Sigmoid colon (tissue), 7 donors: ENCODE results near the gene KIRREL3. TPM values are rescaled to one million over a fixed set of nuclear protein-coding genes. Genes with fewer than 3 reads are reported as not detected.

Source experiments
- DNase-seq: peaks from one replicate; pipeline ENCODE4 v3.0.0-alpha.2; 2019
- H3K27ac ChIP-seq, 4 donors: fragments of 200-600 bp; sonication (generic); one replicate each; pipeline ENCODE4 v1.5.1; 2016 to 2019; ENCODE audit warnings: mild to moderate bottlenecking in 1 of 4
- H3K27me3 ChIP-seq, 3 donors: fragments of 200-600 bp; sonication (generic); one replicate each; pipeline ENCODE4 v1.5.1; 2019; ENCODE audit warnings: mild to moderate bottlenecking in 1 of 3
- H3K36me3 ChIP-seq, 4 donors: fragments of 200-600 bp; sonication (generic); one replicate each; pipeline ENCODE4 v1.5.1; 2016 to 2019
- H3K4me1 ChIP-seq, 4 donors: fragments of 200-600 bp; sonication (generic); one replicate each; pipeline ENCODE4 v1.5.1; 2017 to 2019
- H3K4me3 ChIP-seq, 4 donors: fragments of 200-600 bp; sonication (generic); one replicate each; pipeline ENCODE4 v1.5.1; 2017 to 2019; ENCODE audit warnings: mild to moderate bottlenecking in 2 of 4, moderate library complexity in 1 of 4
- H3K9me3 ChIP-seq, 4 donors: fragments of 200-600 bp in 3 of 4; sonication (generic) in 3 of 4; one replicate each; pipeline versions ENCODE4 v1.5.1 to v1.6.1; 2013 to 2019
- EP300 ChIP-seq, 4 donors: sonication (generic); formaldehyde crosslinking; IDR thresholded peaks; one replicate each; pipeline ENCODE4 v1.6.1; 2017; ENCODE audit warnings: antibody characterized with exemption in 4 of 4
- POLR2A ChIP-seq, 2 donors: fragments of 450-650 bp; IDR thresholded peaks; one replicate each; pipeline ENCODE4 v1.6.1; 2016; ENCODE audit warnings: antibody characterized with exemption in 2 of 2, mild to moderate bottlenecking in 2 of 2, moderate library complexity in 2 of 2
- POLR2AphosphoS5 ChIP-seq, 4 donors: sonication (generic); formaldehyde crosslinking; IDR thresholded peaks; one replicate each; pipeline ENCODE4 v1.6.1; 2017; ENCODE audit warnings: antibody characterized with exemption in 4 of 4
- WGBS, 2 donors: extraction: QIAGEN DNeasy Blood & Tissue Kit; methylation state at CpG; one replicate each; pipeline ENCODE4 v1.1.7; 2013; 5-methylcytosine and 5-hydroxymethylcytosine counted together
- intact Hi-C: fragments of 100-400 bp; cut with DNase I; formaldehyde crosslinking; loops from one replicate; pipeline ENCODE4 v1.15.1; 2023
- polyA plus RNA-seq, 3 donors: library from polyadenylated mRNA; stranded (reverse); fragments of 200-250 nt; gene quantifications; one replicate each; pipeline ENCODE4 v1.2.3, GENCODE V29; 2013
- total RNA-seq, 4 donors: library from RNA; depleted of rRNA; stranded (reverse); fragments of >200 nt; gene quantifications; one replicate each; pipeline ENCODE4 v1.1.0, GENCODE V29; 2016
- TF ChIP-seq, protein P1 (sequence below), 4 experiments: fragments of 450-650 bp in 3 of 4; fragments of 200-600 bp in 1 of 4; IDR thresholded peaks; one replicate each; pipeline ENCODE4 v1.5.1; 2016 to 2019; ENCODE audit warnings: antibody characterized with exemption in 4 of 4, mild to moderate bottlenecking in 3 of 4, moderate library complexity in 2 of 4
- donor health status: healthy with polysubstance abuse.
- donor health status: Bipolar disorder and iron deficiency.
- donor health status: healthy.

The KIRREL3 gene
- total and polyA plus RNA-seq, 7 donors, result under 0.01 to 3.3 (median 1.0) TPM

- Histone ChIP-seq H3K4me3 (no peak overlapping the region), H3K27me3 (peaks cover 0 to 3% (median 0%) of the 10 kb centered on the region in 3 donors), H3K9me3 (no peaks in the 10 kb centered on the region), H3K27ac (no peak overlapping the region), H3K36me3 (no peaks in the 10 kb centered on the region), H3K4me1 (no peaks in the 10 kb centered on the region)
- WGBS, 2 donors, result 68 to 70% methylated on average over 11 of the region's 11 CpGs
- peak; percentile 41 for DNase-seq
- TF ChIP-seq EP300 (IDR thresholded peaks at IDR 0.05), result no peak
- TF ChIP-seq, protein P1, sequence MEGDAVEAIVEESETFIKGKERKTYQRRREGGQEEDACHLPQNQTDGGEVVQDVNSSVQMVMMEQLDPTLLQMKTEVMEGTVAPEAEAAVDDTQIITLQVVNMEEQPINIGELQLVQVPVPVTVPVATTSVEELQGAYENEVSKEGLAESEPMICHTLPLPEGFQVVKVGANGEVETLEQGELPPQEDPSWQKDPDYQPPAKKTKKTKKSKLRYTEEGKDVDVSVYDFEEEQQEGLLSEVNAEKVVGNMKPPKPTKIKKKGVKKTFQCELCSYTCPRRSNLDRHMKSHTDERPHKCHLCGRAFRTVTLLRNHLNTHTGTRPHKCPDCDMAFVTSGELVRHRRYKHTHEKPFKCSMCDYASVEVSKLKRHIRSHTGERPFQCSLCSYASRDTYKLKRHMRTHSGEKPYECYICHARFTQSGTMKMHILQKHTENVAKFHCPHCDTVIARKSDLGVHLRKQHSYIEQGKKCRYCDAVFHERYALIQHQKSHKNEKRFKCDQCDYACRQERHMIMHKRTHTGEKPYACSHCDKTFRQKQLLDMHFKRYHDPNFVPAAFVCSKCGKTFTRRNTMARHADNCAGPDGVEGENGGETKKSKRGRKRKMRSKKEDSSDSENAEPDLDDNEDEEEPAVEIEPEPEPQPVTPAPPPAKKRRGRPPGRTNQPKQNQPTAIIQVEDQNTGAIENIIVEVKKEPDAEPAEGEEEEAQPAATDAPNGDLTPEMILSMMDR (IDR thresholded peaks at IDR 0.05), result no peak
- TF ChIP-seq POLR2AphosphoS5 (IDR thresholded peaks at IDR 0.05), result no peak
- no peak for TF ChIP-seq POLR2A (IDR thresholded peaks at IDR 0.05)
- intact Hi-C loops, result no loop called here
Observed at GRCh38 chr11:126512741-126513715, 487.5 kb downstream of the KIRREL3 start.

- Histone ChIP-seq H3K27ac (no peak overlapping the region), H3K9me3 (no peaks in the 10 kb centered on the region), H3K4me3 (no peak overlapping the region), H3K27me3 (peaks cover 0 to 3% (median 0%) of the 10 kb centered on the region in 3 donors), H3K4me1 (no peaks in the 10 kb centered on the region), H3K36me3 (no peaks in the 10 kb centered on the region)
- WGBS, 2 donors, result 78 to 83% methylated on average over 8 of the region's 8 CpGs
- DNase-seq, result peak; percentile 32
- intact Hi-C loops, result no loop called here
- TF ChIP-seq POLR2AphosphoS5 (IDR thresholded peaks at IDR 0.05) (no peak), EP300 (IDR thresholded peaks at IDR 0.05) (no peak), POLR2A (IDR thresholded peaks at IDR 0.05) (no peak)
- TF ChIP-seq, protein P1 (IDR thresholded peaks at IDR 0.05), result no peak
Observed at GRCh38 chr11:126512251-126512650, 488.3 kb downstream of the KIRREL3 start.

DNA sequence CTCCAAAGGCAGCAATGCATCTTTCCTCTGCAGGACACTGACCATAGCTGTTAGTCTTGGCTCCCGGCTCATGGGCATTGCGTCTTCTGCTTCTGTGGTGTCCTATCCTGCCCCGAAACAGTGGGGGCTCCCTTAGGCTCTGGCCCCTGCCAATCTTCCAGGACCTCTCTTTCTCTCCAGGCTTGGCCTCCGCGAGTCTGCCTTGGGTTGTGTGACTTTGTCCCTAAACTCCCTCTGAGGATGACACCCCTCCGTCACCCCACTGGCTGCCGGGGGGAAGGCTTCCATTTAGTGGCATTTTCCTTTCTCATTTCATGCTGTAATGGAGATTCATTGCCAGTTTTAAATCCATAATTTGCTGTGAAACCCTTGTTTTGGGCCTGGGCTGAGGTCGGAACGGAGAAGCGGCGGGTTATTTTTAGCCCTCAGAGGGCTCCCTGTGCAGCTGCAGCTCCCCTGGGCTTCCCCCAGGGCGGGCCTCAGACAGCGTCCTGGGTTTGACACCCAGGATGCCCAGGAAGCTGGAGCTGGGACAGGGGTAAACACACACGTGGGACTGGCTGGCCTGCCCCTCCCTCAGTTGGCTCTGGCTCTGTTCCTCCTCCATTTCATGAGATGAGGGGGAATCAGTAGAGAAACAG is 489.0 kb downstream of the KIRREL3 start:
- peaks cover 0 to 5% (median 0%) of the 10 kb centered on the region in 4 donors for H3K9me3 ChIP-seq
- peak; percentile 47 for DNase-seq
- H3K36me3 ChIP-seq, result no peaks in the 10 kb centered on the region
- intact Hi-C loops, result no loop called here
- TF ChIP-seq POLR2A (IDR thresholded peaks at IDR 0.05) (no peak), EP300 (IDR thresholded peaks at IDR 0.05) (no peak), POLR2AphosphoS5 (IDR thresholded peaks at IDR 0.05) (no peak)
- TF ChIP-seq, protein P1 (IDR thresholded peaks at IDR 0.05), result no peak
- no peak overlapping the region for H3K4me3 ChIP-seq
- peaks cover 0 to 3% (median 2%) of the 10 kb centered on the region in 3 donors for H3K27me3 ChIP-seq
- H3K27ac ChIP-seq, result no peak overlapping the region
- no peaks in the 10 kb centered on the region for H3K4me1 ChIP-seq
- 69 to 81% methylated on average over 14 of the region's 14 CpGs for WGBS, 2 donors

GRCh38 chr11:126510621-126511370 is 489.8 kb downstream of the KIRREL3 start:
- no peak for TF ChIP-seq POLR2AphosphoS5 (IDR thresholded peaks at IDR 0.05)
- TF ChIP-seq EP300 (IDR thresholded peaks at IDR 0.05), result no peak
- TF ChIP-seq, protein P1 (IDR thresholded peaks at IDR 0.05), result no peak
- TF ChIP-seq POLR2A (IDR thresholded peaks at IDR 0.05), result no peak
- no peak overlapping the region for H3K27ac ChIP-seq
- intact Hi-C loops, result no loop called here
- peaks cover 0 to 3% (median 3%) of the 10 kb centered on the region in 3 donors for H3K27me3 ChIP-seq
- no peaks in the 10 kb centered on the region for H3K36me3 ChIP-seq
- WGBS, 2 donors, result 72 to 81% methylated on average over 5 of the region's 5 CpGs
- no peak overlapping the region for H3K4me3 ChIP-seq
- H3K9me3 ChIP-seq, result peaks cover 0 to 10% (median 0%) of the 10 kb centered on the region in 4 donors
- no peaks in the 10 kb centered on the region for H3K4me1 ChIP-seq
- DNase-seq, result peak; percentile 11
